Stimulated activated CD4-positive, alpha-beta T cell treated with anti-CD3 and anti-CD28 coated beads, Interleukin-12 subunit alpha, Interleukin-12 subunit beta, amount 100 ng/mL, for 48 hours (primary cell): Measurements from ENCODE around the gene OR10T2.
"Not testable (repeated sequence)": the region's sequence is repeated elsewhere in the genome, so short reads cannot be mapped to it uniquely, and the experiment has no call there.

Experiments used
- DNase-seq, 3 donors: peaks; one replicate each; pipeline ENCODE4 v3.0.0-alpha.2; 2020; ENCODE audit warnings: low read depth in 2 of 3, low spot score in 1 of 3

OR10T2 gene

GRCh38 chr1:158398818-158399514, at the start of gene OR10T2:
TSS of gene OR10T2 (minus strand) at chr1:158399466. CDS start at chr1:158399466, 0 bp downstream.
- DNase-seq: no peak

GRCh38 chr1:158445376-158445775, 46.1 kb upstream of the OR10T2 start:
- DNase-seq: no peak

GRCh38 chr1:158434741-158435140, 35.5 kb upstream of the OR10T2 start:
- DNase-seq: no peak

- not testable (repeated sequence) for DNase-seq
These were observed 30.9 kb upstream of the OR10T2 start for GRCh38 chr1:158430163-158430562.

- no peak for DNase-seq
These were observed 26.9 kb upstream of the OR10T2 start, which contains the start of gene OR10K2 for GRCh38 chr1:158426137-158426536. TSS of gene OR10K2 (minus strand) at chr1:158426237. CDS start at chr1:158420866, 5,371 bp downstream.

GRCh38 chr1:158425027-158425426, 25.8 kb upstream of the OR10T2 start:
- DNase-seq: no peak

- DNase-seq: no peak
These were observed 22.9 kb upstream of the OR10T2 start for GRCh38 chr1:158422212-158422611.

GRCh38 chr1:158417586-158417985, 18.3 kb upstream of the OR10T2 start:
- no peak for DNase-seq

GRCh38 chr1:158414651-158415345, 15.5 kb upstream of the OR10T2 start:
- DNase-seq: no peak

GRCh38 chr1:158407092-158407491, 7.8 kb upstream of the OR10T2 start:
- DNase-seq: no peak

- DNase-seq: no peak
These were observed 1.6 kb upstream of the OR10T2 start for GRCh38 chr1:158400871-158401270.

GRCh38 chr1:158396646-158397045, 2.6 kb downstream of the OR10T2 start:
- DNase-seq: no peak

GRCh38 chr1:158393476-158393875, 5.8 kb downstream of the OR10T2 start:
- no peak for DNase-seq

GRCh38 chr1:158391099-158391498, 8.2 kb downstream of the OR10T2 start:
- DNase-seq: no peak

- DNase-seq: no peak
These were observed 8.9 kb downstream of the OR10T2 start for GRCh38 chr1:158390331-158390730.

GRCh38 chr1:158374860-158375259, 24.4 kb downstream of the OR10T2 start:
- no peak for DNase-seq

GRCh38 chr1:158374101-158374500, 25.2 kb downstream of the OR10T2 start:
- DNase-seq: not testable (repeated sequence)

- DNase-seq: peak; percentile 18 to 37 (median 28)
These were observed 27.9 kb downstream of the OR10T2 start for GRCh38 chr1:158371188-158371953.

- DNase-seq: no peak
These were observed 32.5 kb downstream of the OR10T2 start for GRCh38 chr1:158366783-158367182.

GRCh38 chr1:158362941-158363340, 36.3 kb downstream of the OR10T2 start:
- no peak for DNase-seq

- no peak for DNase-seq
These were observed 36.8 kb downstream of the OR10T2 start for GRCh38 chr1:158362482-158362881.

- DNase-seq: no peak
These were observed 41.8 kb downstream of the OR10T2 start for GRCh38 chr1:158357441-158357840.
